Stimulated activated naive CD8-positive, alpha-beta T cell treated with anti-CD3 and anti-CD28 coated beads, Interleukin-15, Interleukin-2, amounts not matched to agents 100 U/mL and 50 U/mL, for 24 hours (primary cell): Measurements from ENCODE around the gene TUBB2B.
A peak's percentile ranks its signal among the peaks of the same experiment; 100 is the strongest.

Experiments used
- ATAC-seq: fragments of 150-1000 bp; cut with Tn5 transposase; one replicate; pipeline ENCODE4 v1.10.0; 2021
- DNase-seq: peaks from one replicate; pipeline ENCODE4 v3.0.0; 2021

The TUBB2B gene

GRCh38 chr6:3232017-3232945 is 4.8 kb upstream of the TUBB2B start:
- DNase-seq (no peak), ATAC-seq (no peak)

DNA sequence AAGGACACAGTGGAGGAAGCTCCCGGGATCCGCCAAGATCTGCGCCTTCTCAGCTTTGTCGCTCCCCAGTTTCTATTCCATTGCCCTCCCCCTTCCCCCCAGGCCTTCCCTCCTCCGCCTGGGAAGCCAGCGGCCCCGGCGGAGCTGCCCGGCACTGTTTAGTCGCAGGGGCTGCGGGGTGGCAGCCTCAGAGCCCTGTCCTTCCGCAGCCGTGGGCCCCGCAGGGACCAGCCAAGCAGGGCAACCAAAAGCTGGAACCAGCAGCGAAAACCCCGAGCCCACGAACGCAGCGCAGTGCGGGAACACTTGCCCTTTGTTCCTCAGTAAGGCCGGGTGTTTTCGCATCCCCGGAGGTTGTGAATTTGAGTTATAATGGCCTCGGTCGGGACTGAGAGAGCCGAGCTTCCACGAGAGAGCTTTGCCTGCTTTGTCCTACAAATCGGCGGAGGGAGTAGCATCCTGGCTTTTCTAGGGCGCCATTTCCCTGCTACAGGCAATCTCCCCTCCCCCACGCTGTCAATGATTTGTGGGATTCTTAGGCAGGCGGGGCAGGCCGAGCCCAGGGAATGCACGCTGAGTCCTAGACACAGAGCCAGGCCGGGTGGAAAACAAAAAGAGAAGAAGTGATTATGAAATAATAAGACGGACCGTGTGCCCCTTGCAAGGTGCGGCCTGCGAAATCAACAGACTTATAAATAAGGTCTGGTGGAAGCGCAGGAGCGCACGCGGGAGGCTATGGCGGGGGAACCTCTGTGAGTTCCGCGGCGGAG is 4.0 kb upstream of the TUBB2B start:
- ATAC-seq (no peak), DNase-seq (no peak)

DNA sequence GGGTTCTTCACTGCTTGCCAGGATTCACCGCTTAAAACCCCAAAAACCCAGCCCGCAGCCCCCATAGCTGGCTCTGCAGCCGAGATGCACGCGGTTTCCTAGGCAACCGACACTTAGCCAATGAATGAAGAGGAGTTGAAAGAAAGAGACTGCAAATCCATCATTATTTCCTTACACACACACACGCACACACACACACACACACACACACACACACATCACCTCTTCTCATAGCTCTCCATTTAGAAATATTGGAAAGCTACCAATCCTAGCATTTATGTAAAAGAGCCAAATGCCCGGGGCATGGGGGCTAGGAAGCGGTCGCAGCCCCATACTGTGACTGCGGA is 3.4 kb upstream of the TUBB2B start:
- no peak for ATAC-seq
- no peak for DNase-seq

- ATAC-seq (no peak), DNase-seq (no peak)
Measured at GRCh38 chr6:3230256-3230882, 2.9 kb upstream of the TUBB2B start.

- DNase-seq (peak; percentile 46), ATAC-seq (no peak)
Measured at GRCh38 chr6:3229566-3230178, 2.2 kb upstream of the TUBB2B start.

DNA sequence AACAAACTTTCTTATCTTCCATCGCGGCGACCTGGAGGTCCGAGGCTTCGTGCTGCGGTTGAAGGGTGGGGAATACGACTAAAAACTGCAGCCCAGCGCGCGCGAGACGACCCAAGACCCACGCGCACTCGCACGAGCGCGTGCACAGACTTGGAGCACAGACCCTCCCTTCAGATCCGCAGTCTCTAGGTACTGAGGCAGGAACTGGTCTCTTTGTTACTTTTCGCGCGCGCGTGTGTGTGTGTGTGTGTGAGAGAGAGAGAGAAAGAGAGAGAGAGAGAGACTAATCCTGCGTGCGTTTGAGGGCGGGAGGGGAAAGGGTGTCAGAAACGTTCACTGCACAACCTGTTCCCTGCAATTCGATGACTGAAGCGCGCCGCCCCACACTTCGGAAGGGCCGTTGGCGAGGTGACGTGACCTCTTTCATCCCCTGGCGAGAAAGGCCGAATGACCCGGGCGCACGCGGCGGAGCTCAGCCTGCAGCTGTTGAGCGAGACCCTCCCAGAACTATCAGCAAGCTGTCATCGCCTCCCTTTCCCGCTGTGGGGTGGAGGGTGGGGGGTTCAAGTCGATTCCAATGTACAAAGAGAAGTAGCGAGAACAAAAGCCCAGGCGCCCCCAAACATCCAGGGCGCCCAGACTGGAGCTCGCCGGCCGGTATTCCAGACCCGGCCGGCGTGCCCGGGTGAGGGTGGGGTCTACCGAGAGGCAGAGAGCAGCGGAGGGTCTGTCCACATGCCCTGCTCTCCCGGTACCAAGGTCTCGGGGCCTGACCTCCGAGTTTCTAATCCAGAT is 1.5 kb upstream of the TUBB2B start:
- DNase-seq, result peak; percentile 32
- ATAC-seq, result peak; percentile 21

DNA sequence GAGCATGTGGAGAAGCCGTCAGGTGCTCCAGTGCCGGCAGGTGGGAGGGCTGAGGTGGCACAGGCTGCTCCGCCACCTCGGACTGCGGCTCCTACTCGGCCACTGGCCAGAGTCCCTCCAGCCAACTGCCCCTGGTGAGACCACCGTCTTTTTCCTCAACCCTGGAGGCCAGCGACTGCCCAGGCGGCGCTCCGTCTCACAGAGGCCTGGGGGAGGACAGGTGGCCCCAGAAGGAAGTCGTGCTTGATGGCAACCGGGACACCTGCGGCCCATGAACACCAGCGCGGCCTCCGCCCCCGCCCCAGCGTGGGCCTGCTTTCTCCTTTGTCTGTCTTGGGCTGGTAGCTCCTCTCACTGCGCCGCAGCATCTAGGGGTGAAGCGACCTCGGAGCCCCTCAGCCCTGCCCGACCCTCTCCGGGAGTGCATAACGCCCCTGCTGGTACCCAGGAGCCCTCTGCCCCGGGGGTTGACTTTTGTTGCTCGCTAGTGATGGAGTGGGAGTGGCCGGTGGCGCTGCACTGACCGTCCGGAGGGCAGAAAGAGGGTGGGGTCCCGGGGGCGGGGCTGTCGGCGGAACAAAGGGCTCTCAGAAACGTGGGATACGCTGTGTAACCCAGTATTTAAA is 706 bp upstream of the TUBB2B start:
- no peak for DNase-seq
- ATAC-seq, result no peak

GRCh38 chr6:3226481-3227362 is 731 bp downstream of the TUBB2B start:
- peak; percentile 30 for DNase-seq
- ATAC-seq, result no peak

DNA sequence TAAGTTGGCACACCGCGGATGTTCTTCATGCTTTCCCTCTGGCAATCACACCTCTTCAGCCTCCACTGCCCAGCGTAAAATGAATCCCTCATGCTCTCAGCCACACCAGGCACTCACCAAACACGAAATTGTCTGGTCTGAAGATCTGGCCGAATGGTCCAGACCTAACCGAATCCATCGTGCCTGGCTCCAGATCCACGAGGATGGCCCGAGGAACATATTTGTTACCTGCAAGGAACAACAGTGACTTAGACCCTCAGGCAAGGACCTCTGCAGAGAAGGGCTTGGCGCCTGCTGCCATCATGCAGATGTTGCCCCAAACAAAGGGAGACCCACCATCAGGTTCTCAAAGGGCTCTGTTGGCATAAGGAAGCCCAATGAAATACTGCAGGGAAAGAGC is 1.4 kb downstream of the TUBB2B start:
- DNase-seq (no peak), ATAC-seq (no peak)

GRCh38 chr6:3222506-3223038 is 4.9 kb downstream of the TUBB2B start:
- ATAC-seq (no peak), DNase-seq (no peak)

DNA sequence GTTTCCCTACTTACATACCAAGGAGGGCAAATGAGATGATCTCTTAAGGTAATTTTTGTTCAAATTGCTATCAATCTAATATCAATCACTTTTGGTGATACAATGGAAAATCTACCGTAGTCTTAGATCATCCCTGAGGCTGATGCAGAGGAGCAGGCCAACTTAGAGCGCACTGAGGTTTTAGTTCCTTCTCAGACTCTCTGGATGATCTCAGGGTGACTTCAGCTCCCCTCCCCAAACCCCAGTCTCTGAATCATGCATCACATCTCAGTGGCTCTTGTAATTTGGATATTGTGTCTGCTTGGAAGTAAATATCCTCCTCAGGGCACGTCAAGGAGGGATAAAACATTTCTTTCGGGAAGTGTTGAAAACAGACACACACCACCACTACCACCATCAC is 5.9 kb downstream of the TUBB2B start:
- ATAC-seq, result no peak
- DNase-seq, result no peak

DNA sequence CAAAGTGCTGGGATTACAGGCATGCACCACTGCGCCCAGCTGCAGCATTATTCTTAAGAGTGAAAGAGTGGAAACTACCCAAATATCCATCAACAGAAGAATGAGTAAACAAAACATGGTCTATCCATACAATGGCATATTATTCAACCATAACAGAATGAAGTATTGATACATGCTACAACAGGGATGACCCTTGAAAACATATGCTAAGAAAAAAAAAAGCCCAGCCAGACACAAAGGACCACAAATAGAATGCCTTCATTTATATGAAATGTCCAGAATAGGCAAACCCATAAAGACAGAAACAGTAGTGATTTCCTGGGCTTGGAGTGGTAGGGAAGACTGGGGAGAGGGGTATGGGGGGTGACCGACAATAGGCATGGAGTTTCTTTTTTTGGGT is 7.1 kb downstream of the TUBB2B start:
- ATAC-seq, result no peak
- DNase-seq, result no peak

GRCh38 chr6:3218266-3218665 is 9.2 kb downstream of the TUBB2B start:
- DNase-seq (no peak), ATAC-seq (no peak)

DNA sequence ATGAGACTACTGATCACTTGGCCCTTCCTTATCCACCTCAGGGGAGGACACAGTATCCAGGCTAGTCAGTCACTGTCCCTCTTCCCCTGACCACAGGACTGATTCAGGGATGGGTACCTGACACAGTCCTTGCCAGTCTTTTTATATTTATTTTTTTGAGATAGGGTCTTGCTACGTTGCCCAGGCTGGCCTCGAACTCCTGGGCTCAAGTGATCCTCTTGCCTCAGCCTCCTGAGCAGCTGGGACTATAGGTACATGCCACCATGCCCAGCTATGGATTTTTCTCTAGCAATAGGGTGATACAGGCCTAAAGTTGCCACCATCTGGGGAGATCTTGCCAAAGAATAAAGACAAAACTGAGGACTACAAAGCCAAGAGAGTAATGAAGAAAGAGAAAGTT is 10.2 kb downstream of the TUBB2B start:
- no peak for DNase-seq
- no peak for ATAC-seq

- no peak for ATAC-seq
- DNase-seq, result no peak
Measured at GRCh38 chr6:3214898-3215297, 12.6 kb downstream of the TUBB2B start.

DNA sequence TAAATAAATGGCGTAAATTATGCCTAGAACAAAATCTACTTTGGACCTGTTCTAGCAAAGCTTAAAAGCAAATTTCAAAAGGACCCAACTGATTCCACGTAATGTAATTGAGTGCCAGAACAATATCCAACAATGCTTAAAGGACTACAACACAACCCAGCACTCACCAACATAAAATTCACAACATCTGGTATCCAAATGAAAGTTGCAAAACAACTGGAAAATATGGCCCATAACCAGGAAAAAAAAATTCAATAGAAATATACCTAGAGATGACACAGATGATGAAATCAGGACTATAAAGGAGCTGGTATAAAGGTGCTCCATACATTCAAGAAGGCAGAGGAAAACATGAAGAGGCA is 14.1 kb downstream of the TUBB2B start:
- no peak for DNase-seq
- ATAC-seq, result no peak

DNA sequence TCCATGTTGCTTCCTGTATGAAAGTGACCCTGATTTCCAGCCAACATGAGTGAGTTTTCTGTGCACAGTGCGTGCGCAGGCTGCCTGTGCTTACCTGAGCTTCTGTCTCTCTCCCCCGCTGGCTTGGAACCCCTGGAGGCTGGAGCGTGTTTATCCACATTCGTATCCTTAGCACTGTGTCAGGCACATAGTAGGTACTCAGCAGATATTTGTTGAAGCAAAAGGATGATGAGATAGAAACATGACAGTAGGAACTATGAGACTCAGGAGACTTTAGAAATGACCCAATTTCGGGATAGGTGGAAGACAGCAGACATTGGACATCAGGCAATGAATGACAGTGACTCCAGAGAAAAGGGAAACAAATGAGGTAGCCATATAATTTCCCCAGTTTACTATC is 15.2 kb downstream of the TUBB2B start:
- ATAC-seq, result no peak

DNA sequence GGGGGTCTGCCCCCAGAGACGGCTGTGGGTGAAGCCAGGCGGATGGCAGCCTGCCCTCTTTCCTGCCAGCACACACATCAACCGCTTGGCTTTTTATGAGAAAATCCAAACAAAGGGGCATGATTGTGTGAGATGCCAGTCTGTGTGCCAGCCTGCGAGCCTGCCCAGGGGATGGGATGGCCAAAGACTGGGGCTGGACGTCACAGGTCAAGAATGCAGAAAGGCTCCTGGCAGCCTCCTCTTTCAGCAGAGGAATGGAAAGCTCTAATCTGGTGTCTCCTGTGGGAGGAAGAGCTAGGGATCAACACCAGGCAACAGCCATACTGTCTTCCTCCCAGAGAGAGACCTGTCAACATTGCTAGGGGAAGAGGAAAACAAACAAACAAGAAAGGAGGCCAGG is 15.8 kb downstream of the TUBB2B start:
- ATAC-seq (no peak), DNase-seq (no peak)

More for the DNA sequence above, 15.2 kb downstream of the TUBB2B start:
- DNase-seq, result no peak

DNA sequence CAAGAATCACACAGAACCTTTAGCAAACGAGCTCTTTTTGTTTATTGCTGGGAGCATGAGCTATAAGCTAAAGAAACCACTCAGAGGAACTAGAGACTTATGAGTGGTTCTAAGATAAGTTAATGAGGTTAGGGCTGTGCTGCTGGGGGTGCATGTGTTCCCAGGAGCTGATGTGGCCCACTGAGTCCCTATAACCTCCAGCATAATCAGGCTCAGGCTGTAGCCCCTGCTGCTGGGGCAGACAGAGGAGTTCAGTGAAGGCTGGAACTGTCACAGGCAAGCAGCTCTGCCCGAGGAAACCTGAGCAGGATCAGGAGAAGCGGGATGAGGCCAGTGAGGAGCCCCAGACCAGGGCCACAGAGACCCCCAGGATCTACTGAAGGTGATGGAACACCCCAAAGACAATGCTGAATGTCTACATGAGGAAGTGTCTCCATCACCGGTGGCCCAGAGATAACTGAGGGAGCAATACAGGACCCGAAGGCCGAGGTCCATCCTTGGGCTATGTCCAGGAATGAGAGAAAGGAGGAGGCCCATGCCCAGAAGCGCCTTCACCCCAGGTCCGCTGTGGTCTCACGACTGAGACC is 17.3 kb downstream of the TUBB2B start:
- DNase-seq, result no peak
- ATAC-seq, result peak; percentile 1
